Epidermal melanocyte (primary cell): ENCODE measurements around the gene CHCT1.
A peak's percentile ranks its signal among the peaks of the same experiment; 100 is the strongest.
"Not testable (repeated sequence)": the region's sequence is repeated elsewhere in the genome, so short reads cannot be mapped to it uniquely, and the experiment has no call there.

Source experiments
- DNase-seq: peaks from one replicate; pipeline ENCODE4 v3.0.0; 2011; ENCODE audit warnings: low spot score; ENCODE audit not compliant: insufficient read length

CHCT1 gene

DNA sequence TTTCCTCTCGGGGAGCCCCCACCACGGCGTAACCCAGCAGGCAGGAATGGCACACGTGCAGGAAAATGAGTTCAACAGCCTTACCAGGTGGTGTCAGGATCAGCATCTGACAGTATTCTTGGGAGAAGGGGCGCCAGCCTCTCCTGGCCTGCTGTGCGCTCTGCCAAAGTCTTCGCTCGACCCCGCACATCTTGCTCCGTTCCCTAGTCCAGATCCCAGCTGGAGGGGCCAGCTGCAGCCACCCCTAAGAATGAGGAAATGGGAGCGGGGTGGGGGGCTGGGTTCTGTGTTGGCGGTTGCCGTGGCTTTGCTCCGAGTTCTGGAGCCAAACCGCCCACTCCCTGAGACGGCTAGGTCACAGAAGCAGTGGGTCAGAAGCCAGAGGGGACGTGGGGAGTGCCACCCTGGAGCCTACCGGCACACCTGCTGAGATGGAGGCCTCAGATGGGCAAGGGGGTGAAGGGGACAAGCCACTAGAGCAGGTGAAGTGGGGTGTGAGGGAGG, at the start of gene CHCT1:
CHCT1 (plus strand) TSS at position 328 of the 504 bp plus-strand sequence; CDS start at position 432, 104 bp downstream.
- no peak for DNase-seq

DNA sequence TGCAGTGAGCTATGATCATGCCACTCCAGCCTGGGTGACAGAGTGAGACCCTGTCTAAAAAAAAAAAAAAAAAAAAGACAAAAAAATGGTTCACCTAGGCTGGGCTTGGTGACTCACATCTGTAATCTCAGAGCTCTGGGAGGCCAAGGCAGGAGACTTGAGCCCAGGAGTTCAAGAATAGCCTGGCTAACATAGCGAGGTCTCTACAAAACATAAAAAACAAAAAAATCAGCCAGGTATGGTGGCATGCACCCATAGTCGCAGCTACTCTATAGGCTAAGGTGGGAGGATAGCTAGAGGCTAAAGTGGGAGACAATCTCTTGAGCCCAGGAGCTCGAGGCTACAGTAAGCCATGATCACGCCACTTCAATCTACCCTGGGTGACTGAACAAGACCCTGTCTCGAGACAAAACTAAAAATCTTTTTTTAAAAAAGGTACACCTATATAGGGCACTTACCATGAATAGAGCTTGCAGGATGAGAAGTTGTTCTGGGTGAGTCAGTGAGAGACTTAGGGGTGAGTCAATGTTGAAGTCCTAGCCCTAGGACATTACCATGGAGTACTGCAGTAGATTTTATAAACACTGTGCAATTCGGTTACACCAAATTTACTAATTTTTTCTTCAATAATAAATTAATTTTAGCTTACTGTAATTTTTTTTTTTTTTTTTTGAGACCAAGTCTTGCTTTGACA, 49.4 kb upstream of the CHCT1 start:
- no peak for DNase-seq

DNA sequence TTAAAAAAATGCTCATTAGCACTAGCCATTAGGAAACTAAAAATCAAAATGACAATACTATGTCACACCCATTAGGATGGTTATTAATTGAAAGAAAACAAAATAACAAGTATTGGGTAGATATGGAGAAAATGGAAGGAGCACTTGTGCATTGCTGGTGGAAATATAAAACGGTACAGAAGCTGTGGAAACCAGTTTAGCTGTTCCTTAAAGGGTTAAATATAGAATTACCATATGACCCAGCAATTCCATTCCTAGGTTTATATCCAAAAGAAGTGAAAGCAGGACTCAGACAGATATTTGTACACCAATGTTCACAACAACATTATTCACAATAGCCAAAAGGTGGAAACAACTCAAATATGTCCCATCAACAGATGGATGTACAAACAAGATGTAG, 44.1 kb upstream of the CHCT1 start:
- not testable (repeated sequence) for DNase-seq

DNA sequence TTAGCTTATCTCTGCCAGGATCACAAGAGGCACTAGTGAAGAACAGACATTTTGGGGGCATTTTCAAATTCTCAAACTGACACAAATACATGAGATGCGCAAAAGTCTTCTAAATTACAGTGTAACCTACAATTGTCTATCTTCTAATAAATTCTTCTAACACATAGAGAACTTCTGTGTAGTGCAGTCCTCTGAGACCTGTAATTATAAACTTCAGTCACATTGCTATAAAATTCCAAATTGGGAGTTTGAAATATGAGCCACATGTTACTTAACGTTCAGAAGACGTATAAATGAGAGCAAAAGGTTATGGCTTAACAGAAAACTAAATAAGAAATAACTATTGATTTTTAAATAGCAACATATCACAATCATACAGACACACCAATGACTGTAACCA, 42.8 kb upstream of the CHCT1 start:
- not testable (repeated sequence) for DNase-seq

DNA sequence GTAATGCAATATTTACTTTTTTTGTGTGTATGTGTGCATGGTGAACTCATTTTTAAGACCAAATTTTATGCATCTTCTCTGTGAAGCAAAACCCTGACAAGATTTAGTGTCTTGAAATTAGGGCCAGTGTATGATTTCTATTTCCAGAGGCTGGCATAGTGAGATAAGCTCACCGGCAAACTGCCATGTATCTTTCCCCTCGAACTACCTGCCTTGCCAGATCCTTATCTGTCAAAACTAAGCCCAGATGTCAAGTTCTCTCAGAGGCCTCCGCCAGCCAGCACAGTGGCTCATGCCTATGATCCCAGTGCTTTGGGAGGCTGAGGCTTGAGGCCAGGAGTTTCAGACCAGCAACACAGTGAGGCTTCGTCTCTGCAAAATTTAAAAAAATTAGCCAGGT, 40.3 kb upstream of the CHCT1 start:
- no peak for DNase-seq

DNA sequence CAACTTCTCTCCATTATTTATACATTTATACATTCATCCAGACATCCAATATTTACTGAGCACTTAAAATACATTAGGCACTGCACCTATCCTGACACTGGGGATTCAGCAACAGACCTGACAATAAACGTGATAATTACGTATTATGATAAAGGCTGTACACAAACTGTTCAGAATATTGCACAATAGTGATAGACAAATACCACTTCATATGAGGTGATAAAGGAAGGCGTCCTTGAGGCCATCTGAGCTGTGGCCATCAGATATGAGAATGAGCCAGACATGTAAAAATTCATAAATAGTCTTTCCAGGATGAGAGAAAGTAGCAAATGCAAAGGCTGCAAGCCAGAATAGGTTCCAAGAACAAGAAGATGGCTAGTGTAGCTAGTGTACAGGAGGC, 38.9 kb upstream of the CHCT1 start:
- DNase-seq = no peak

DNA sequence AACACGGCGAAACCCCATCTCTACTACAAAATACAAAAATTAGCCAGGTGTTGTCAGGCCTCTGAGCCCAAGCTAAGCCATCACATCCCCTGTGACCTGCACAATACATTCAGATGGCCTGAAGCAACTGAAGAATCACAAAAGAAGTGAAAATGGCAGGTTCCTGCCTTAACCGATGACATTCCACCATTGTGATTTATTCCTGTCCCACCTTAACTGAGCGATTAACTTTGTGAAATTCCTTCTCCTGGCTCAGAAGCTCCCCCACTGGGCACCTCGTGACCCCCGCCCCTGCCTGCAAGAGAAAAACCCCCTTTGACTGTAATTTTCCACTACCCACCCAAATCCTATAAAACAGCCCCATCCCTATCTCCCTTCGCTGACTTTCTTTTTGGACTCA, 37.4 kb upstream of the CHCT1 start:
- not testable (repeated sequence) for DNase-seq

DNA sequence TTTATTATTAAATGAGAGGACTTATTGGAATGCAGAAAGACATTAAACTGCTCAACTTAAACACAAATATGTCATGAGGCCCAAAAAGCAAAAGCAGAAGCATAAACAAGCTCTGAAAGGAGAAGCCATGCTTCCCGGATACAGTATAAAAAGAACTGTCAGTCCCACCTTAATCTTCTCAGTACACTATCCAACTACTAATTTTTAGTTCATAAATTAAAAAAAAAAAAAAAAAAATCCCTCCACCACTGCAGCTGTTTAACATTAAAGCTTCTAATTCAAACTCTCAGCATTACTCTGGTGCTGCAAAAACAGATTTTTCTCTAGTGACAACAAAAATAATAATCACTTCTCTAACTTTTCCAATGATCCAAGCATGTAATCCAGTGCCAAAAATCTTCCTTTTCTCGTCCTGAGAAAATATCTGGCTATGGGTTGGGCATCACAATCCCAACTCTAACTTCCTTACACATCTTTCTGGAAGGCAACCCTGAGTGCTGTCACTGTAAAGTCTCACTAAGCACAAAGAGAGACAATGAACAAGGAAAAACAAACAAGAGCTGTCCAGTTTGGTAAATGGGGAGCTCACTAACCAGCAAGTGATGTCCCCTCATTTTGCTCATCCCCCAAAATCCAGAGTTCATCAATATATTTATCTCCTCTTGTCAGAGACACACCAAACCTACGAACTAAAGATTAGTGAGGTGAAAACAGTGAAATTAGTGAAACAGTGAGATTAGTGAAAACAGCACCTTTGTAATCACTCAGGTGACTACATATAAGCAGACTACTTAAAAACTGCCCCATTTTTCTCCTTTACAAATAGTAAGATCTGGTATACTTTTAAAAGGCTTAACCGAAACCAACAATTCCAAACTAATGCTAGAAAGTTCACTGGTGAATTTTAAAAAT, 35.9 kb upstream of the CHCT1 start:
- DNase-seq = no peak

DNA sequence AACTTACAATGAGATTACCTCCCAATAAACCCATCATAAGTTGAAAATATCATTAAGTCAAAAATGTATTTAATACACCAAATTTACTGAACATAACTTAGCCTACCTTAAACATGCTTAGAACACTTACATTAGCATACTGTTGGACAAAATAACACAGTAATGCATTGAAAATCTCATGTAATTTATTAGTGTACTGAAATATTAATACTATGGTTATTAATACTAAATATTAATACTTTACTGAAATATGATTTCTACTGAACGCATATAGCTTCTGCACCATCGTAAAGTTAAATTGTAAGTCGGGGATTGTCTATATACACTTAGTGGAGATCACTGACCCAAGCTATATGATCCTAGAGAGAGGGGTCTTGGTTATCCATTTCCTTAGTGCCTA, 34.6 kb upstream of the CHCT1 start:
- no peak for DNase-seq

DNA sequence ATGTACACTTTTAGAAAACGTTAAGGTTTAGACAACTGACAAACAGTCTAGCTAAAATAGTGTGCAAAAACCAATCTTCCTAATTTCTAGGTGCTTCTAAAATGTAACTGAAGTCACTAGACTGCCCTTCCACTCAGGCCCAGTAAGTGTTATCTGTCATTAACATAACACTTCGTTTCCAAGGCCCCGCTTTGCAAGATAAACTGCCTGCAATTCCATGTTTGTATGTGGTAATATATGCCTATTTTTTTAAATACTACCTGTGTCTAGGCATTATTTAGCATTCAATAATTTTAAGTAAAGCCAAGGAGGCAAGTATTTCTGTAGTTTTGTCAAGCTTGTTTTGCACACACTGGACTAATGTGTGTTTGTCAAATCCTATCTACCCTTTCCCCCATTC, 33.5 kb upstream of the CHCT1 start:
- no peak for DNase-seq

DNA sequence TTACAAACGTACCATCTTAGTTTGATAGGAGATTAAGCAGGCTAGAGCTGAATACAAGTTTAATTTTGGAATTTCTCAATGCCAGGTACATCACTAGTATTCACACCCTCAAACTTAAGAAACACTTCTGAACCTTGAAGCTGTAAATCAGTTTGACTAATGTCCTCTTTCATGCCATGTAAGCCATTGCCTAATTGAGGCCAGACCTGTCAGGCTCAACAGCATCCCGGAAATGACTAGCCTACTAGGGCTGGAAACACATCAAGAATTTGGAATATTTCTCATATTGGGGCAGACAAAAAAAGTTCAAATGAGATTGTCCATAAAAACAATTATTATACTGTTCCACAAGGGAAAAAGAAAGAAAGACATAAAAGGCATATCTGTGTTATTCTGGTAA, 32.1 kb upstream of the CHCT1 start:
- DNase-seq = no peak

DNA sequence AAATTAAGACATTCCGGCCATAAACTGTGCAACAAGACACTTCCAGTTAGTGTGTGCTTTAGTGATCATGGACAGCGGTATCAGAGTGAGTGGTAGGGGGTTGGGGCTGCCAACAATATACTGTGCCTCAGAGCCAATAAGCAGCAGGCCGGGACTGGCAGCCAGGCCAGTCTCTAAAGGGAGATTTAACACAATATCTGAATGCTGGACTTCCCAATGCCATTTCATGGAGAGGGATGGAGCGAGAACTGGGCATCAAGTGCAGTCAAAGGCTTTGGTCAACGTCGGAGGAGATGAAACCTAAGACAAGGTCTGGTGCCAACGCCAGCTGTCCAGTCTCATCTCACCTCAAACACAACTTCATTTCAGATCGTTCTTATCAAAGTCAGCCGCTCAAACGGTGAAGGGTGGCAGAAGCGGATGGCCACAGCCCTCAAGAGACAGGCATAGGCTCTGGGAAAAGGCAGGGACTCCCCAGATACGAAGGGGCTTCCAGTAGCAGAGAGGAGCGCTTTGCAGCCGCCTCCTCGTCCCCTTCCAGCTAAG, 31.3 kb upstream of the CHCT1 start:
- no peak for DNase-seq

DNA sequence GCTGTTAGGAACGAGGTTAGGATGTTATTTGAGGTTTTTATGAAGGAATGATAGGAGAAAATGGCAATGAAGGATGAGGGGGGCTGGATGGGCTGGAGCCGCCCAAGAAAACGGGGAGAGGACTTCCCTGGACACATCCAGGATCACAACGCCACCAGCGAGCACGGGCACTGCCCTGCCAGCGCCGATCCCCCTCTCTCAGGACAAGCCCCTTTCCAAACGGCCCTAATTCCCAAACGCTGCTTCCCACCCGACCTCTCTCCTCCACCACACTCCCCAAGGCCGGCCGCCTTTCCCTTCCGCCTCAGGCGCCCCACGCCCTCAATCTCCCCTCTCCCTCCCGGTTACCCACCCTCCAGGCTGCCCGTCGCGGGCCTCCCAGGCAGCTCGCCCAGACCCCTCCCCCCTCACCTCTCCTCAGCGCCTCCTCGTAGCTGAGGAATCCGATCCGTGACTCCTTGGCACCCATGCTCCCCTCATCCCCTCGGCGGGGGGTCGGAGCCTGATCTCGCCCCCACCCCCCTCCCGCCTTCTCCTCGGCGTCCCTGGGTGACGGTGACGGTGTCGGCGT, 30.7 kb upstream of the CHCT1 start:
- peak; percentile 34 for DNase-seq

DNA sequence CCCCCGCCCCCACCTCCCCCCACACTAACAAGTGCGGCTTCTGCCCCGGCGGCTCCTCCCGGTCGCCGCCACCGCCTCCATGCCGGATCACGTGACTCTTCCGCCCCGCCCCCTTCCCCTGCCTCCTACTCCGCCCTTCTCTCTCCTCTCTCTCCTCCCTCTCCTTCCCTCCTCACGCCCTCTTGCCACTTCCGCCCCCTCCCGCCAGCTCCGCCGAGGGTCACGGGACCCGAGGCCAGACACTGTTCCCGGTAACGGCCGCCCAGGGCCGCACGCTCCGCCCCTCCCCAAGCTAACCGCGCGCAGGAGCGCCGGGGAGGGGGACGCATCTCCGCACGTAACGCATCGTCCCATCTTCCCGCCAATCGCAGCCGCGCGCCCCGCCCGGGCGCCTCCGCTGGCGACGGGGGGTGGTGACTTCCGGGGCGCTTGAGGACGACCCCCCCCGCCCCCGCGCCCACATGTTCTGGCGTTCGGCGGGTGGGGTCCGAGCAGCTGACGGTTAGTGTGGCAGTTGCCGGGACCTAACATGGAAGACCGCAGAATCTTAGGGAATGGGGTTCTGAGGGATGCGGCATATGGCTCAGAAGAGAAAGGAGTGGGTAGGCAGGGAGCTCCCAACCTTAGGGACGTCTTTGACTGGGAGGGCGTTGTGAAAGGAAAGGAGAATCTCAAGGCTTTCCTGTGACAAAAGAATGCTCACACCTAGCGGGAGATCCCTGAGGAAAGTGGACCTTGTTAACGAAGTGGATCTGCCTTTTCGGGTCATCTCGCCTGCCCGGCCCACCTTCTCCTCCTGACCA, 30.0 kb upstream of the CHCT1 start, which contains the start of gene USP32:
USP32 (minus strand) TSS at position 92 of the 803 bp plus-strand sequence. CDS start 194 bp downstream, outside the sequence.
- DNase-seq = peak; percentile 84

DNA sequence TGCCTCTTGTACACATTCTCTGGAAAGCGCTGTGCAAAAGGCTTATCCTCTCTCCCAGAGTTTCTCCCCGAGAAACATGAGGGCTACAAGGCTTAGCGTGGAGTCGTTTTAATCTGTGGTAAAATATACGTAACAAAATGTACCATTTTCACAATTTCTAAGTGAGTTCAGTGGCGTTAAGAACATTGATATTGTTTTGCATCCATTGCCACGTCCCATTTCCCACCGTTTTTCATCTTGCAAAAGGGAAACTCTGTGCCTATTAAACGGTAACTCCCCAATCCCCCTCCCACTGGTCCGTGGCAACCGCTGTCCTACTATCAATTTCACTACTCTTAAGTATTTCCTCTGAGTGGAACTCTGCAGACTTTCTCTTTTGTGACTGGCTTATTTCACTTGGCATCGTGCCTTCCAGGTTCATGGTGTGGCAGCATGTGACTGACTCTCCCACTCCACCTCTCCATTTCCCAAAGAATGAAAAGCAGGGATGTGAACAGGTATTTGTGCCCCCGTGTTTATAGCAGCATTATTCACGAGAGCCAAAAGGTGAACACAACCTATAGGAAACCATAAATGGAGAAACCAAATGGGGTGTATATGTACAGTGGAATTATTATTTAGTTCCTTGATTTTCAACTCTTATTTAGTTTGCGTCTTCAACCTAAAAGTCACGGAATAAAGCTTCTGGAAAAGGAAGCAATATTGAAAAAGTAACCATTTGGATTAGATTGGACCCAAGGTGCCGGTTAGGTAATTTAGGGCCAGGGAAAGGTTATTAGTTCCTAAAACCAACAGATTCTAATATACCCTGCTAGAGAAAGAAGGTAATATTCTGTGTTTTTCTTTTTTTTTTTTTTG, 29.2 kb upstream of the CHCT1 start:
- DNase-seq = no peak

DNA sequence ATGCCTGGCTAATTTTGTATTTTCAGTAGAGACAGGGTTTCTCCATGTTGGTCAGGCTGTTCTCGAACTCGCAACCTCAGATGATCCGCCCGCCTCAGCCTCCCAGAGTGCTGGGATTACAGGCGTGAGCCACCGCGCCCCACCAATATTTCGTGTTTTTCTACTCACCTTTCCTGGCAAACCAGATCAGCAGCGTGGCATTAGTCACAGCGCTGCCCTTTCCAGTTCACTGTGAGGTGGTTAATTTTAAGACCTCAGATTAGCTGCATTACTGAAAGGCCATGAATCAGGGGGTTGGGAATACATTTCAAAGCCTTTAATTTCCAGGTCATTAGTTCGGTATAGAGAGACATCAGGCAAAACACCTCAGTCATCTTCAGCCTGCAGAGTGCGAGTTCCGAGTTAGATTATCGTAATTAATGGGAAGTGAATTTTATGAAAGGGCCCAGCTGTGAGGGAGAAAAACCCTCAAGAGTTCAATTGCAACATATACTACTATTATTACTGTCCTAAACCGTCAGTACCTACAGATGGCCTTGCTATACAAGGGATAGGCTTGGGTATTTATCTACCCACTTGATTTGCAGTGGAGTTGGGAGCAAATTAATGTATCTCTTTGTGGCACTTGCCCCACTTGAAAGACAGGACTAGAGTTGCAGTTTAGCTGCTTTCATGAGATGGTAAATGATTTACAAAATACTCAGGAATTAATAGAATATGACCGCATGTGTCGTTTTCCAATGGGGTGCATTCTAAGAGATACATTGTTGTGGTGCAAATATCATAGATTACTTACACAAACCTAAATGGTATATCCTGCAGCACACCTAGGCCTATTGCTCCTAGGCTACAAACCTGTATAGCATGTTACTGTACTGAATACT, 28.2 kb upstream of the CHCT1 start:
- DNase-seq = no peak

DNA sequence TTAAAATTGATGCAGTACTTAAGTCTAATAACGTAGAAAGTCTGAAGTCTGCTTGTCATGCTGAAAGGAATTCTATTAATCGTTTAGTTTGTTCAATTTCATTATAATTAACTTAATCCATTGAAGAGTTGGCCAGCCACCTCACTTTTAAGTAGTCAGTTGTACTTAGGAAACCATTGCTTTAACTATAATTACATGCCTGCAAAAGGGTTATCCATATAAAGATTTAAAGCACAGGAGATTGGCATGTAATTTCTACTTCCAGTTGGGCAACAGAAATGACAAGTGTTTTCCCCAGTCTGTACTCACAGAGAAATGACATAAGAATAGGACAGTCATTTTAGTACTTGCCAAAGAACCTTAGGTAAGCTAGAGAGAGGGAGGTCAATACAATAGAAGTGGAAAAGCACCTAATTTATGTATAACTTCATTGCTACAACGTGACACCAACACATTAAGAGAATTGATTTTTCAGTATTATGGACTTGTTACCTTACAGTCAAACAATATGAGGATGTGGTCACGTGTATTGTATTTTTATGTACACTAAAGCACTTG, 26.7 kb upstream of the CHCT1 start:
- DNase-seq = no peak

DNA sequence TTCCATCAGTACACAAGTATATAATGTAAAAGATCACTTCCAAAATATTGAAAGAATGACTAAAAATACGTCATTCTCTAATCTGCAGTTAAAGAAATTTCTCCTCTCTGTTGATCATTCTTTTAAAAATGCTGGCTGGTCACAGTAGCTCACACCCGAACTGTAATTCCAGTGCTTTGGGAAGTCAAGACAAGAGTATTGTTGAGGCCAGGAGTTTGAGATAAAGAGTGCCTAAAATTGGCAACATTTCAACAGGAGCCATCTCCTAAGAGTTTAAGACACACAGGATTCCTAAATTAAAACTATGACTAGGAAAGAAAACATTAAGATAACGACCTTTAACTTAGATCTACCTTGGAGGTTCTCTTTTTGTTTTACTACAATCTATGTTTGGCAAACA, 25.9 kb upstream of the CHCT1 start:
- no peak for DNase-seq
